Measurements from ENCODE around the gene DAP.

DNA sequence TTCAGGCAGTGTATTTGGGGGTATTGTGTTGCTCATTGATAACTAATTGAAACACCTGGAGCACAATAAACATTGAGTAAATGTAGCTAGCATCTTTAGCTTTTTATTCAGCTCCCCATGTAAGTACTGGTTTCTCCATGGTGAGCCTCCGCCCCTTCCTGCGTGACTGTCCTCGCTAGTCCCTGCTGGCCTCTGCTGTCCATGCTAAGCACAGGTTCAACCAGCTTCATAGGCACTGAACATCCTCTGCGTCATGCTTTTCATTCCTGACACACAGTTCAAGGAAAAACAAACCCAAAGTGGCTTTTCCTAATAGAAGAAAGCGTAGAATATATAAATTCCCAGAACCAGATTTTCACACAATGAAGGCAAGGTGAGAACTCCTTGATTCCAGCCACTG lies 27.3 kb upstream of the DAP start:
- TF ChIP-seq, protein P1, sequence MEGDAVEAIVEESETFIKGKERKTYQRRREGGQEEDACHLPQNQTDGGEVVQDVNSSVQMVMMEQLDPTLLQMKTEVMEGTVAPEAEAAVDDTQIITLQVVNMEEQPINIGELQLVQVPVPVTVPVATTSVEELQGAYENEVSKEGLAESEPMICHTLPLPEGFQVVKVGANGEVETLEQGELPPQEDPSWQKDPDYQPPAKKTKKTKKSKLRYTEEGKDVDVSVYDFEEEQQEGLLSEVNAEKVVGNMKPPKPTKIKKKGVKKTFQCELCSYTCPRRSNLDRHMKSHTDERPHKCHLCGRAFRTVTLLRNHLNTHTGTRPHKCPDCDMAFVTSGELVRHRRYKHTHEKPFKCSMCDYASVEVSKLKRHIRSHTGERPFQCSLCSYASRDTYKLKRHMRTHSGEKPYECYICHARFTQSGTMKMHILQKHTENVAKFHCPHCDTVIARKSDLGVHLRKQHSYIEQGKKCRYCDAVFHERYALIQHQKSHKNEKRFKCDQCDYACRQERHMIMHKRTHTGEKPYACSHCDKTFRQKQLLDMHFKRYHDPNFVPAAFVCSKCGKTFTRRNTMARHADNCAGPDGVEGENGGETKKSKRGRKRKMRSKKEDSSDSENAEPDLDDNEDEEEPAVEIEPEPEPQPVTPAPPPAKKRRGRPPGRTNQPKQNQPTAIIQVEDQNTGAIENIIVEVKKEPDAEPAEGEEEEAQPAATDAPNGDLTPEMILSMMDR (IDR thresholded peaks at IDR 0.05; ENCODE audit: low read depth, low read length, missing input control), result no peak
- TF ChIP-seq, protein P2, sequence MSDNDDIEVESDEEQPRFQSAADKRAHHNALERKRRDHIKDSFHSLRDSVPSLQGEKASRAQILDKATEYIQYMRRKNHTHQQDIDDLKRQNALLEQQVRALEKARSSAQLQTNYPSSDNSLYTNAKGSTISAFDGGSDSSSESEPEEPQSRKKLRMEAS (IDR thresholded peaks at IDR 0.05), result no peak
- TF ChIP-seq EGR1 (IDR thresholded peaks at IDR 0.05; ENCODE audit: low read depth in 2 of 2) (no peak), HNF4G (IDR thresholded peaks at IDR 0.05) (no peak), RAD21 (IDR thresholded peaks at IDR 0.05) (no peak), TAF1 (conservative IDR thresholded peaks at IDR 0.05) (no peak), GABPA (IDR thresholded peaks at IDR 0.05 in 1 of 2, conservative IDR thresholded peaks at IDR 0.05 in 1 of 2) (no peak)
- TF ChIP-seq, protein P3, sequence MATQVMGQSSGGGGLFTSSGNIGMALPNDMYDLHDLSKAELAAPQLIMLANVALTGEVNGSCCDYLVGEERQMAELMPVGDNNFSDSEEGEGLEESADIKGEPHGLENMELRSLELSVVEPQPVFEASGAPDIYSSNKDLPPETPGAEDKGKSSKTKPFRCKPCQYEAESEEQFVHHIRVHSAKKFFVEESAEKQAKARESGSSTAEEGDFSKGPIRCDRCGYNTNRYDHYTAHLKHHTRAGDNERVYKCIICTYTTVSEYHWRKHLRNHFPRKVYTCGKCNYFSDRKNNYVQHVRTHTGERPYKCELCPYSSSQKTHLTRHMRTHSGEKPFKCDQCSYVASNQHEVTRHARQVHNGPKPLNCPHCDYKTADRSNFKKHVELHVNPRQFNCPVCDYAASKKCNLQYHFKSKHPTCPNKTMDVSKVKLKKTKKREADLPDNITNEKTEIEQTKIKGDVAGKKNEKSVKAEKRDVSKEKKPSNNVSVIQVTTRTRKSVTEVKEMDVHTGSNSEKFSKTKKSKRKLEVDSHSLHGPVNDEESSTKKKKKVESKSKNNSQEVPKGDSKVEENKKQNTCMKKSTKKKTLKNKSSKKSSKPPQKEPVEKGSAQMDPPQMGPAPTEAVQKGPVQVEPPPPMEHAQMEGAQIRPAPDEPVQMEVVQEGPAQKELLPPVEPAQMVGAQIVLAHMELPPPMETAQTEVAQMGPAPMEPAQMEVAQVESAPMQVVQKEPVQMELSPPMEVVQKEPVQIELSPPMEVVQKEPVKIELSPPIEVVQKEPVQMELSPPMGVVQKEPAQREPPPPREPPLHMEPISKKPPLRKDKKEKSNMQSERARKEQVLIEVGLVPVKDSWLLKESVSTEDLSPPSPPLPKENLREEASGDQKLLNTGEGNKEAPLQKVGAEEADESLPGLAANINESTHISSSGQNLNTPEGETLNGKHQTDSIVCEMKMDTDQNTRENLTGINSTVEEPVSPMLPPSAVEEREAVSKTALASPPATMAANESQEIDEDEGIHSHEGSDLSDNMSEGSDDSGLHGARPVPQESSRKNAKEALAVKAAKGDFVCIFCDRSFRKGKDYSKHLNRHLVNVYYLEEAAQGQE (IDR thresholded peaks at IDR 0.05), result no peak
